ENCODE measurements around the gene NOS1. TPM values are rescaled to one million over a fixed set of nuclear protein-coding genes. Genes with fewer than 3 reads are reported as not detected.
"Not testable (repeated sequence)": the region's sequence is repeated elsewhere in the genome, so short reads cannot be mapped to it uniquely, and the experiment has no call there.

NOS1 gene
- total and polyA plus RNA-seq, 3 experiments from 2014 or later = not detected

GRCh38 chr12:117377758-117378157, 16.3 kb upstream of the NOS1 start:
- ChIA-PET POLR2A (no interaction called here), CTCF (no interaction called here)
- H3K4me3 Mint-ChIP-seq = no peak overlapping the region
- DNase-seq = no peak
- no peak overlapping the region for H3K4me3 ChIP-seq (ENCODE audit: low read length)
- no peaks in the 10 kb centered on the region for H3K36me3 Mint-ChIP-seq
- H3K9me3 ChIP-seq (ENCODE audit: low read length) = no peaks in the 10 kb centered on the region
- no peaks in the 10 kb centered on the region for H3K36me3 ChIP-seq (ENCODE audit: insufficient read depth, low read length)
- H3K27me3 Mint-ChIP-seq = peaks cover 0 to 3% of the 10 kb centered on the region in 2 donors
- H3K4me1 Mint-ChIP-seq = no peaks in the 10 kb centered on the region
- H3K27ac ChIP-seq (ENCODE audit: low read depth, low read length) = no peak overlapping the region
- peaks cover 4 to 19% (median 4%) of the 10 kb centered on the region in 5 donors for H3K9me3 Mint-ChIP-seq
- H3K27me3 ChIP-seq (ENCODE audit: insufficient read depth, low read length, poor library complexity, severe bottlenecking) = no peaks in the 10 kb centered on the region
- no peaks in the 10 kb centered on the region for H3K4me1 ChIP-seq (ENCODE audit: insufficient read depth, low read length)
- H3K27ac Mint-ChIP-seq = no peak overlapping the region

GRCh38 chr12:117370588-117370987, 9.2 kb upstream of the NOS1 start:
- POLR2A ChIA-PET = no interaction called here
- Histone ChIP-seq H3K27ac (ENCODE audit: low read depth, low read length) (no peak overlapping the region), H3K36me3 (ENCODE audit: insufficient read depth, low read length) (no peaks in the 10 kb centered on the region), H3K27me3 (ENCODE audit: insufficient read depth, low read length, poor library complexity, severe bottlenecking) (no peaks in the 10 kb centered on the region), H3K4me1 (ENCODE audit: insufficient read depth, low read length) (no peaks in the 10 kb centered on the region), H3K9me3 (ENCODE audit: low read length) (no peaks in the 10 kb centered on the region), H3K4me3 (ENCODE audit: low read length) (no peak overlapping the region)
- peaks cover 8% of the 10 kb centered on the region in 2 donors for H3K27me3 Mint-ChIP-seq
- CTCF ChIA-PET = no interaction called here
- H3K27ac Mint-ChIP-seq = no peak overlapping the region
- H3K4me1 Mint-ChIP-seq = no peaks in the 10 kb centered on the region
- no peak overlapping the region for H3K4me3 Mint-ChIP-seq
- DNase-seq = no peak
- no peaks in the 10 kb centered on the region for H3K36me3 Mint-ChIP-seq
- H3K9me3 Mint-ChIP-seq = peaks cover 0 to 6% (median 3%) of the 10 kb centered on the region in 5 donors

- H3K4me1 ChIP-seq (ENCODE audit: insufficient read depth, low read length); POLR2A ChIA-PET; H3K9me3 Mint-ChIP-seq; H3K4me1 Mint-ChIP-seq; H3K27ac ChIP-seq (ENCODE audit: low read depth, low read length); H3K27me3 ChIP-seq (ENCODE audit: insufficient read depth, low read length, poor library complexity, severe bottlenecking); H3K4me3 Mint-ChIP-seq; DNase-seq; H3K36me3 ChIP-seq (ENCODE audit: insufficient read depth, low read length); CTCF ChIA-PET; H3K27ac Mint-ChIP-seq; H3K4me3 ChIP-seq (ENCODE audit: low read length); H3K9me3 ChIP-seq (ENCODE audit: low read length); H3K36me3 Mint-ChIP-seq: not testable (repeated sequence)
- peaks cover 8 to 12% of the 10 kb centered on the region in 2 donors for H3K27me3 Mint-ChIP-seq
Observed at GRCh38 chr12:117370000-117370399, 8.6 kb upstream of the NOS1 start.

GRCh38 chr12:117367006-117367638, 5.7 kb upstream of the NOS1 start:
- DNase-seq = peak in 2 of 5 donors; percentile 4 to 19
- H3K4me3 ChIP-seq (ENCODE audit: low read length) = no peak overlapping the region
- H3K9me3 Mint-ChIP-seq = peaks cover 0 to 5% (median 2%) of the 10 kb centered on the region in 5 donors
- no peaks in the 10 kb centered on the region for H3K4me1 ChIP-seq (ENCODE audit: insufficient read depth, low read length)
- CTCF ChIA-PET = no interaction called here
- H3K27ac ChIP-seq (ENCODE audit: low read depth, low read length) = no peak overlapping the region
- no peak overlapping the region for H3K27ac Mint-ChIP-seq
- H3K27me3 Mint-ChIP-seq = peaks cover 10 to 36% of the 10 kb centered on the region in 2 donors
- H3K36me3 ChIP-seq (ENCODE audit: insufficient read depth, low read length) = no peaks in the 10 kb centered on the region
- H3K36me3 Mint-ChIP-seq = no peaks in the 10 kb centered on the region
- no peak overlapping the region for H3K4me3 Mint-ChIP-seq
- POLR2A ChIA-PET = no interaction called here
- no peaks in the 10 kb centered on the region for H3K9me3 ChIP-seq (ENCODE audit: low read length)
- H3K27me3 ChIP-seq (ENCODE audit: insufficient read depth, low read length, poor library complexity, severe bottlenecking) = no peaks in the 10 kb centered on the region
- no peaks in the 10 kb centered on the region for H3K4me1 Mint-ChIP-seq

GRCh38 chr12:117365049-117365616, 3.7 kb upstream of the NOS1 start:
- peaks cover 13 to 40% of the 10 kb centered on the region in 2 donors for H3K27me3 Mint-ChIP-seq
- Histone ChIP-seq H3K4me3 (ENCODE audit: low read length) (no peak overlapping the region), H3K27ac (ENCODE audit: low read depth, low read length) (no peak overlapping the region), H3K4me1 (ENCODE audit: insufficient read depth, low read length) (no peaks in the 10 kb centered on the region), H3K36me3 (ENCODE audit: insufficient read depth, low read length) (no peaks in the 10 kb centered on the region), H3K27me3 (ENCODE audit: insufficient read depth, low read length, poor library complexity, severe bottlenecking) (no peaks in the 10 kb centered on the region), H3K9me3 (ENCODE audit: low read length) (no peaks in the 10 kb centered on the region)
- H3K9me3 Mint-ChIP-seq = peaks cover 0 to 2% (median 2%) of the 10 kb centered on the region in 5 donors
- POLR2A ChIA-PET = no interaction called here
- no peak for DNase-seq
- H3K4me1 Mint-ChIP-seq = no peaks in the 10 kb centered on the region
- H3K36me3 Mint-ChIP-seq = no peaks in the 10 kb centered on the region
- H3K27ac Mint-ChIP-seq = no peak overlapping the region
- CTCF ChIA-PET = no interaction called here
- no peak overlapping the region for H3K4me3 Mint-ChIP-seq

- Histone ChIP-seq H3K4me3 (ENCODE audit: low read length) (no peak overlapping the region), H3K4me1 (ENCODE audit: insufficient read depth, low read length) (no peaks in the 10 kb centered on the region), H3K27me3 (ENCODE audit: insufficient read depth, low read length, poor library complexity, severe bottlenecking) (no peaks in the 10 kb centered on the region), H3K36me3 (ENCODE audit: insufficient read depth, low read length) (no peaks in the 10 kb centered on the region), H3K27ac (ENCODE audit: low read depth, low read length) (no peak overlapping the region), H3K9me3 (ENCODE audit: low read length) (no peaks in the 10 kb centered on the region)
- ChIA-PET CTCF (no interaction called here), POLR2A (no interaction called here)
- no peak overlapping the region for H3K27ac Mint-ChIP-seq
- H3K4me1 Mint-ChIP-seq = no peaks in the 10 kb centered on the region
- no peak overlapping the region for H3K4me3 Mint-ChIP-seq
- H3K9me3 Mint-ChIP-seq = peaks cover 0 to 2% (median 2%) of the 10 kb centered on the region in 5 donors
- H3K27me3 Mint-ChIP-seq = peaks cover 17 to 49% of the 10 kb centered on the region in 2 donors
- no peak for DNase-seq
- H3K36me3 Mint-ChIP-seq = no peaks in the 10 kb centered on the region
Observed at GRCh38 chr12:117363953-117364486, 2.6 kb upstream of the NOS1 start.

- H3K4me1 ChIP-seq (ENCODE audit: insufficient read depth, low read length) = no peaks in the 10 kb centered on the region
- no peaks in the 10 kb centered on the region for H3K36me3 Mint-ChIP-seq
- H3K4me3 ChIP-seq (ENCODE audit: low read length) = no peak overlapping the region
- H3K27ac ChIP-seq (ENCODE audit: low read depth, low read length) = no peak overlapping the region
- peaks cover 0 to 2% (median 0%) of the 10 kb centered on the region in 5 donors for H3K9me3 Mint-ChIP-seq
- H3K27me3 Mint-ChIP-seq = peaks cover 20 to 55% of the 10 kb centered on the region in 2 donors
- POLR2A ChIA-PET = no interaction called here
- no peaks in the 10 kb centered on the region for H3K9me3 ChIP-seq (ENCODE audit: low read length)
- H3K4me3 Mint-ChIP-seq = no peak overlapping the region
- H3K4me1 Mint-ChIP-seq = no peaks in the 10 kb centered on the region
- no peaks in the 10 kb centered on the region for H3K27me3 ChIP-seq (ENCODE audit: insufficient read depth, low read length, poor library complexity, severe bottlenecking)
- no peaks in the 10 kb centered on the region for H3K36me3 ChIP-seq (ENCODE audit: insufficient read depth, low read length)
- CTCF ChIA-PET = no interaction called here
- no peak for DNase-seq
- no peak overlapping the region for H3K27ac Mint-ChIP-seq
Observed at GRCh38 chr12:117363056-117363662, 1.7 kb upstream of the NOS1 start.

- no peak for DNase-seq
- Histone ChIP-seq H3K9me3 (ENCODE audit: low read length) (no peaks in the 10 kb centered on the region), H3K36me3 (ENCODE audit: insufficient read depth, low read length) (no peaks in the 10 kb centered on the region), H3K27me3 (ENCODE audit: insufficient read depth, low read length, poor library complexity, severe bottlenecking) (no peaks in the 10 kb centered on the region), H3K4me3 (ENCODE audit: low read length) (no peak overlapping the region), H3K4me1 (ENCODE audit: insufficient read depth, low read length) (no peaks in the 10 kb centered on the region), H3K27ac (ENCODE audit: low read depth, low read length) (no peak overlapping the region)
- Mint-ChIP-seq H3K36me3 (no peaks in the 10 kb centered on the region), H3K27ac (no peak overlapping the region), H3K4me3 (no peak overlapping the region), H3K4me1 (no peaks in the 10 kb centered on the region), H3K27me3 (peaks cover 20 to 62% of the 10 kb centered on the region in 2 donors), H3K9me3 (peaks cover 0 to 2% (median 0%) of the 10 kb centered on the region in 5 donors)
- CTCF ChIA-PET = no interaction called here
- POLR2A ChIA-PET = no interaction called here
Observed at GRCh38 chr12:117362391-117362790, 965 bp upstream of the NOS1 start.
